CD8-positive, alpha-beta memory T cell (primary cell): ENCODE results near the gene NCF4. TPM values are rescaled to one million over a fixed set of nuclear protein-coding genes. Genes with fewer than 3 reads are reported as not detected.

ENCODE experiments used
- CTCF ChIA-PET: fragments of 350-600 bp; sonication (Branson Sonifier 250); formaldehyde crosslinking; loops from one replicate; lab custom pipeline; 2021; ENCODE audit warnings: antibody characterized with exemption; lab: Charles Lee
- POLR2A ChIA-PET: fragments of 350-600 bp; sonication (Branson Sonifier 250); formaldehyde crosslinking; loops from one replicate; lab custom pipeline; 2021; ENCODE audit warnings: antibody characterized with exemption; lab: Charles Lee
- DNase-seq, 5 donors: peaks; one replicate each; pipeline versions ENCODE4 v3.0.0 to v3.0.0-alpha.2; 2020 to 2022; ENCODE audit warnings: mixed read lengths in 1 of 5
- H3K27ac ChIP-seq: one replicate; pipeline ENCODE4 v1.7.0; 2013; ENCODE audit warnings: low read depth, mild to moderate bottlenecking, low read length, moderate library complexity
- H3K27me3 ChIP-seq: 2 replicates; pipeline ENCODE4 v1.7.0; 2013; ENCODE audit warnings: low read length, mild to moderate bottlenecking; ENCODE audit not compliant: insufficient read depth, poor library complexity, severe bottlenecking
- H3K36me3 ChIP-seq: 2 replicates; pipeline ENCODE4 v1.7.0; 2013; ENCODE audit warnings: mild to moderate bottlenecking, low read length, moderate library complexity; ENCODE audit not compliant: insufficient read depth
- H3K4me1 ChIP-seq: 2 replicates; pipeline ENCODE4 v1.7.0; 2013; ENCODE audit warnings: mild to moderate bottlenecking, low read length, moderate library complexity; ENCODE audit not compliant: insufficient read depth
- H3K4me3 ChIP-seq: 2 replicates; pipeline ENCODE4 v1.7.0; 2013; ENCODE audit warnings: mild to moderate bottlenecking, low read length
- H3K9me3 ChIP-seq: 2 replicates; pipeline ENCODE4 v1.7.0; 2013; ENCODE audit warnings: mild to moderate bottlenecking, low read length
- H3K27ac Mint-ChIP-seq, 8 donors: one replicate each; pipeline ENCODE4 v1.8.0; 2020 to 2021; ENCODE audit warnings: mixed read lengths in 8 of 8, mild to moderate bottlenecking in 6 of 8, inconsistent platforms in 3 of 8, moderate library complexity in 3 of 8
- H3K27me3 Mint-ChIP-seq, 2 donors: one replicate each; pipeline ENCODE4 v1.8.0; 2020 to 2021; ENCODE audit warnings: mixed read lengths in 2 of 2, mild to moderate bottlenecking in 1 of 2, moderate library complexity in 1 of 2
- H3K36me3 Mint-ChIP-seq, 3 donors: one replicate each; pipeline ENCODE4 v1.8.0; 2020 to 2021; ENCODE audit warnings: mixed read lengths in 3 of 3, inconsistent platforms in 1 of 3, mild to moderate bottlenecking in 1 of 3
- H3K4me1 Mint-ChIP-seq, 3 donors: one replicate each; pipeline ENCODE4 v1.8.0; 2020 to 2021; ENCODE audit warnings: mixed read lengths in 3 of 3, inconsistent platforms in 1 of 3, mild to moderate bottlenecking in 1 of 3
- H3K4me3 Mint-ChIP-seq, 7 donors: one replicate each; pipeline ENCODE4 v1.8.0; 2020 to 2021; ENCODE audit warnings: mixed read lengths in 7 of 7, mild to moderate bottlenecking in 6 of 7, moderate library complexity in 4 of 7, inconsistent platforms in 2 of 7
- H3K9me3 Mint-ChIP-seq, 5 donors: one replicate each; pipeline ENCODE4 v1.8.0; 2020 to 2022; ENCODE audit warnings: mixed read lengths in 5 of 5, mild to moderate bottlenecking in 3 of 5, moderate library complexity in 2 of 5, inconsistent platforms in 1 of 5
- polyA plus RNA-seq: library from polyadenylated mRNA; unstranded; fragments of 300-500 nt; fragmentation: Illumina TruSeq; gene quantifications from one replicate; pipeline ENCODE4 v1.2.3, GENCODE V29; 2021
- total RNA-seq, 2 experiments: library from RNA; stranded (reverse); gene quantifications; one replicate each; pipeline ENCODE4 v1.2.3, GENCODE V29; 2021

NCF4 gene
- total and polyA plus RNA-seq, 3 experiments from 2014 or later: 5.1 to 6.8 (median 6.6) TPM

DNA sequence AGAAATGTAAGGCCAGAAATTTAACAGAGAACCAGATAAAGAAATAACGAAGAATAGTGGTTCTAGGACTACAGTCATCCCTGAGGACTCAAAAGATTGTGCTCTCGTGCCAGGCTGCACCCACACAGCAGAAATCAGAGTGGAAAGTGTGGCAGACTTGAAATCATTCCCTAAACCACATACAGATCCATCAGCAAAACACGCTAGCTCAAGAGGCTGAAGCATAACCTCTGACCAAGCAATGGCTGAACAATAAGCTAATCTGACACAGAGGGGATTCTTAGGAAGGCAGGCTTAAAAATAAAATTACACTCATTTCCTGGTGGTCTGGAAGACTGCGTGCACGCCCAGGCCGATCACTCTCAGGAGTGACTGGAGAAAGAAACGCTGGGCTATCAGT lies 19.0 kb downstream of the NCF4 start:
- H3K9me3 ChIP-seq: no peaks in the 10 kb centered on the region
- H3K36me3 Mint-ChIP-seq: peaks cover 3 to 12% (median 9%) of the 10 kb centered on the region in 3 donors
- no peak overlapping the region for H3K27ac Mint-ChIP-seq

DNA sequence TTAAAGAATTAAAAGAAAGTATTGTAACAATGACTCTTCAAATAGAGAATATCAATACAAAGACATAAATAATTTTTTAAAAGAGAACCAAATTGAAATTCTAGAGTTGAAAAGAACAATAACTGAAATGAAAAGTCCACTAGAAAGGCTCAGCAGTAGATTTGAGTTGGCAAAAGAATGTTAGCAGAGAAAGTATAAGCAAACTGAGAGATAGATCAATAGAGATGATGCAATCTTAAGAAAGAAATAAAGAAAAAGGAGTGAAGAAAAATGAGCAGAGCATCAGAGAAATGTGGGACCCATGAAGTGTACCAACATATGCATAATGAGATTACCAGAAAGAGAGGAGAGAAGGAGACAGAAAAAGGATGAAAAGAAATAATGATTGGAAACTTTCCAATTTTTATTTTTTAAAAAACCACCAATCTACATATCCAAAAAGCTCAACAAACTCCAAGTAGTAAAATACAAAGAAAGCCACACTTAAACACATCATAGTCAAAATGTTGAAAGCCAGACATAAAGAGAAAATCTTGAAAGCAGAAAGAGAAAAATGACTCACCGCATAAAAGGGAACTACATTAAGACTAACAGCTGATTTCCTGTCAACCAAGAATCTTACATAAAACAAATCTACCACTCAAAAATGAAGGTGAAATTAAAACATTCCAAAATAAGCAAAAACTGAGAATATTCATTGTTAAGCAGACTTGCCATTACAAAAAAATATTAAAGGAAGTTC lies 20.9 kb downstream of the NCF4 start:
- ChIA-PET CTCF (no interaction called here), POLR2A (no interaction called here)

More for the DNA sequence above, 19.0 kb downstream of the NCF4 start:
- H3K4me1 Mint-ChIP-seq: peaks cover 0 to 4% (median 0%) of the 10 kb centered on the region in 3 donors
- peaks cover 12 to 43% (median 40%) of the 10 kb centered on the region in 5 donors for H3K9me3 Mint-ChIP-seq
- Histone ChIP-seq H3K4me3 (no peak overlapping the region), H3K4me1 (no peaks in the 10 kb centered on the region), H3K36me3 (no peaks in the 10 kb centered on the region), H3K27me3 (no peaks in the 10 kb centered on the region), H3K27ac (no peak overlapping the region)
- no peak for DNase-seq
- CTCF ChIA-PET: interaction anchor here (1.2 kb wide), 1 partner anchor 98 kb away, joined by 3 read pairs; no protein-coding TSS in a partner anchor
- peaks cover 19 to 40% of the 10 kb centered on the region in 2 donors for H3K27me3 Mint-ChIP-seq
- POLR2A ChIA-PET: no interaction called here
- no peak overlapping the region for H3K4me3 Mint-ChIP-seq

DNA sequence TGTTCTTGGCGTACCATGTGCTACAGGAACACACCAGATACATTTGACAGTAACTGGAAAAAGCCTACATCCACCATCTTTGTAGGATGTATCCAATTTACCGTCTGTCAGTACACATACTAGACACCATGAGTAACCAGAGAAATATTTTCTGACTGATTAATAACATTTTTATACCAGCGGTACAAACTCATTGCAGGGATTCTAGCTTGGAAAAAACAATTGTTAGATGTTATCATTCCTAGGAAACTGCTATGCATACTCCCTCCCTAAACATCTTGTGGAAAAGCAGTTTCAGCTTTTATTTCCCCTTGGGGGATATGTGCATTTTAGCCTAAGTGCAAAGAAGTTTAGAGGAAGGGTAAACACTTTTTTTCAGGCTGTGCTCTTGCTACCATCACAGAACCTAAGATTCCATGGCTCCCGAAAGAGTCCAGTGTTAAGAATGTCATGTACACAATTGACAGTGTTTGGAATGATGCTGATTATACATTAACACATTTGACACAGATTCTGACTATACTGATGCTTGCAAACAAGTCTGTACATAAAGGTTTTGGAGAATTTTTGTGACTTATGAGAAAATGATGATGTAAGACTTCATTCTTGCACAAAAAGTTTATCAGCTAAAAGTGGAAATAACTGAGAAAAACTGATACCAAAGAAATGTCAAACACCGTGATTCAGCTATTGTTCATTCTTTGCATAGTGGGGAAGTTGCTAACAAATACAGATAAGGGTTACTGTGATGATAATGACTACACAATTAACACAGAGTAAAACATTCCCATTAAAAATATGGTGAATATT lies 23.7 kb downstream of the NCF4 start:
- Histone ChIP-seq H3K4me3 (no peak overlapping the region), H3K4me1 (no peaks in the 10 kb centered on the region), H3K27me3 (peaks cover 3% of the 10 kb centered on the region), H3K9me3 (no peaks in the 10 kb centered on the region), H3K36me3 (no peaks in the 10 kb centered on the region), H3K27ac (no peak overlapping the region)
- Mint-ChIP-seq H3K27me3 (peaks cover 18 to 47% of the 10 kb centered on the region in 2 donors), H3K27ac (no peak overlapping the region), H3K9me3 (peaks cover 12 to 41% (median 38%) of the 10 kb centered on the region in 5 donors), H3K4me3 (no peak overlapping the region), H3K36me3 (peaks cover 0 to 7% (median 3%) of the 10 kb centered on the region in 3 donors), H3K4me1 (peaks cover 4 to 10% (median 5%) of the 10 kb centered on the region in 3 donors)
- CTCF ChIA-PET: interaction anchor here (1.1 kb wide), 1 partner anchor 28 kb away, joined by 3 read pairs; no protein-coding TSS in a partner anchor
- no peak for DNase-seq
- POLR2A ChIA-PET: no interaction called here

More for the DNA sequence above, 20.9 kb downstream of the NCF4 start:
- Mint-ChIP-seq H3K4me1 (peaks cover 0 to 4% (median 0%) of the 10 kb centered on the region in 3 donors), H3K9me3 (peaks cover 12 to 43% (median 40%) of the 10 kb centered on the region in 5 donors), H3K4me3 (no peak overlapping the region), H3K27ac (peak overlapping the region in 1 of 8 donors; percentile 78), H3K27me3 (peaks cover 22 to 46% of the 10 kb centered on the region in 2 donors), H3K36me3 (peaks cover under 1 to 9% (median 3%) of the 10 kb centered on the region in 3 donors)
- H3K4me3 ChIP-seq: no peak overlapping the region
- H3K4me1 ChIP-seq: no peaks in the 10 kb centered on the region
- no peaks in the 10 kb centered on the region for H3K36me3 ChIP-seq
- no peak overlapping the region for H3K27ac ChIP-seq
- peak in 1 of 5 donors; percentile 10 for DNase-seq
- no peaks in the 10 kb centered on the region for H3K9me3 ChIP-seq
- H3K27me3 ChIP-seq: no peaks in the 10 kb centered on the region

DNA sequence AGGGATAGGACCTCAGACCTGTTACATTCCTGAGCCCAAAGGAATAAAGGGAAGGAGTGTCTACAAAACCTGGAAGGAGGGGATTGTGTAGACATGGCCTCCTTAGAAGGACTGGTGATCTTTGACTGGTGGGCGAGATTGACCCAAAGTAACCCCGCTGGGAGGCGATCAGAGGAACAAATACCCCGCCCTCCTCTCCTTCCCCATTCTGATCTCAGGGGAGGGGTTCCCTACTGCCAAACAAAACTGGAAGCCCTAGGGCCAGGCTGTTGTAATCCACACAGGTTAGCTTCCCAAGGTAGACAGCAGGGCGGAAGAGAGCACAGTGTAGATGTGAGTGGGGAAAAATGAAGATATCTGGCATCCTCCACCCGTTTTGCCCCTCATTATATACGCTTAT lies 24.7 kb downstream of the NCF4 start:
- H3K4me3 Mint-ChIP-seq: no peak overlapping the region

DNA sequence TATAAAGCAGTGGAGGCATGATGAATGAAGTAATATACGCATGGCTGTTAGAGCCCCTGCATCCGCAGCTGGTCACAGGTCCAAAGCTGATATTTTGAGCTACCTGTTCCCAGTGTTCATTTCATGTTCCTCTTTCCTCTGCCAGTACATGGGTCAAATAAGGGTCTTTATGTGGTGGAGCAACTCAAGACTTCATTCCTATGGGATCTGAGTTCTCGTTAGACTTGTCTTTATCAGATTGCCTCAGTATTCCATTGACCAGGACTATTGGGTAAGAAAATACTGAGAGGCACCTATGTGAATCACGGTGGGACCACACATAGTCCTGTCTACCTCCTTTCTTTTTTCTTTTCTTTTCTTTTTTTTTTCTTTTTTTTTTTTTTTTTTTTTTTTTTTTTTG lies 25.2 kb downstream of the NCF4 start:
- Mint-ChIP-seq H3K9me3 (peaks cover 11 to 27% (median 24%) of the 10 kb centered on the region in 5 donors), H3K27me3 (peaks cover 14 to 47% of the 10 kb centered on the region in 2 donors), H3K4me3 (no peak overlapping the region), H3K4me1 (peaks cover 4 to 10% (median 5%) of the 10 kb centered on the region in 3 donors), H3K36me3 (peaks cover 0 to 7% (median 0%) of the 10 kb centered on the region in 3 donors), H3K27ac (no peak overlapping the region)
- H3K27me3 ChIP-seq: peaks cover 3% of the 10 kb centered on the region
- no peak for DNase-seq
- no peaks in the 10 kb centered on the region for H3K36me3 ChIP-seq
- CTCF ChIA-PET: interaction anchor here (2.6 kb wide), 1 partner anchor 30 kb away, joined by 10 read pairs; no protein-coding TSS in a partner anchor
- no peaks in the 10 kb centered on the region for H3K4me1 ChIP-seq
- no peak overlapping the region for H3K27ac ChIP-seq
- H3K4me3 ChIP-seq: no peak overlapping the region
- H3K9me3 ChIP-seq: no peaks in the 10 kb centered on the region
- POLR2A ChIA-PET: interaction anchor here (0.6 kb wide), 1 partner anchor 68 kb away, joined by 6 read pairs; no protein-coding TSS in a partner anchor

More for the DNA sequence above, 24.7 kb downstream of the NCF4 start:
- Mint-ChIP-seq H3K9me3 (peaks cover 12 to 32% (median 29%) of the 10 kb centered on the region in 5 donors), H3K27me3 (peaks cover 18 to 47% of the 10 kb centered on the region in 2 donors), H3K27ac (no peak overlapping the region), H3K36me3 (peaks cover 0 to 7% (median 3%) of the 10 kb centered on the region in 3 donors), H3K4me1 (peaks cover 4 to 10% (median 5%) of the 10 kb centered on the region in 3 donors)
- H3K9me3 ChIP-seq: no peaks in the 10 kb centered on the region
- no peak overlapping the region for H3K27ac ChIP-seq
- POLR2A ChIA-PET: no interaction called here
- H3K36me3 ChIP-seq: no peaks in the 10 kb centered on the region
- no peak for DNase-seq
- H3K4me3 ChIP-seq: no peak overlapping the region
- peaks cover 3% of the 10 kb centered on the region for H3K27me3 ChIP-seq
- no peaks in the 10 kb centered on the region for H3K4me1 ChIP-seq
- CTCF ChIA-PET: no interaction called here

DNA sequence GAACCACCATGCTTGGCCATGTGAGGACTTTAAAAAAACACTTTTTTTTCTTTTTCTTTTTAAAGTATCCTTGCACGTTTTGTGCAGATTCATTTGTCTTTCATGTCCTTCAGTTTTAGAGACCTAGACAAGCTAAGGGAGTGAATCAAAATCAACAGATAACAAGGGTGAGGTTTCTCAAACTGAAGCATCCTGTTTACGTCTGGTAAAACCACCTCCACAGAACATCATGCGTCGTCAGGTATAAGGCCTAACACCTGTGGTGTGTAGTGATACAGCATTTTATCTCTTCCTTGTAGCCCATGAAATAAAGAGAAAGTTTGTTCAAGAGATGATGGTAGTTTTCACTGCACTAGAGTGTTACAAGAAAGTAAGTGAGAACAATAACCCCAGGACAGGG lies 26.4 kb downstream of the NCF4 start:
- peaks cover 10 to 42% of the 10 kb centered on the region in 2 donors for H3K27me3 Mint-ChIP-seq
- peaks cover 4 to 6% (median 5%) of the 10 kb centered on the region in 3 donors for H3K4me1 Mint-ChIP-seq
- H3K27ac Mint-ChIP-seq: peak overlapping the region in 3 of 8 donors; percentile 40 to 74 (median 68)
- no peaks in the 10 kb centered on the region for H3K36me3 ChIP-seq
- H3K4me3 ChIP-seq: no peak overlapping the region
- ChIA-PET CTCF (interaction anchor here (2.6 kb wide), 1 partner anchor 31 kb away, joined by 10 read pairs; no protein-coding TSS in a partner anchor), POLR2A (no interaction called here)
- H3K4me1 ChIP-seq: no peaks in the 10 kb centered on the region
- H3K9me3 ChIP-seq: no peaks in the 10 kb centered on the region
- no peak overlapping the region for H3K27ac ChIP-seq
- no peaks in the 10 kb centered on the region for H3K36me3 Mint-ChIP-seq
- peaks cover 3% of the 10 kb centered on the region for H3K27me3 ChIP-seq
- no peak overlapping the region for H3K4me3 Mint-ChIP-seq
- peak in 1 of 5 donors; percentile 9 for DNase-seq
- H3K9me3 Mint-ChIP-seq: peaks cover 0 to 17% (median 12%) of the 10 kb centered on the region in 5 donors

DNA sequence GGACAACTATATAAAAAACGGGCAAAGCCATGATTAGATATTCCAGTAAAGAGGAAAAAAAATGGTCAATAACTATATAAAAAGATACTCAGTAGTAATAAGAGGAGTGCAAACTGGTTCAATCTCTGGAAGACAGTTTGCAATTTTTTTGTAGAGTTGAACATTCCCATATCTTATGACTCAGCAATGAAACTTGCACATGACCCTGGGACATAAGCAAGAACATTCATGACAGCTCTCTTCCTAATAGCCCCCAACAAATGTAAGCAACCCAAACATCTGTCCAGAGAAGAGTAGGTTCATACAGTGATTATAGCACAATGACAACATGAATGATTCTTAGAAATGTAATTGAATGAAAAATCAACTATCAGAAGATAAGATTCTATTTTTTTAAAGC lies 30.8 kb downstream of the NCF4 start:
- POLR2A ChIA-PET: no interaction called here
- Mint-ChIP-seq H3K27me3 (peaks cover 0 to 14% of the 10 kb centered on the region in 2 donors), H3K9me3 (peaks cover 0 to 11% (median 8%) of the 10 kb centered on the region in 5 donors), H3K4me3 (no peak overlapping the region), H3K36me3 (peaks cover 0 to 7% (median 2%) of the 10 kb centered on the region in 3 donors), H3K4me1 (peaks cover 4 to 6% (median 5%) of the 10 kb centered on the region in 3 donors), H3K27ac (peak overlapping the region in 2 of 8 donors; percentile 28 to 51)
- H3K4me1 ChIP-seq: no peaks in the 10 kb centered on the region
- CTCF ChIA-PET: interaction anchor here (1.7 kb wide), 1 partner anchor 35 kb away, joined by 5 read pairs; no protein-coding TSS in a partner anchor
- H3K4me3 ChIP-seq: no peak overlapping the region
- no peaks in the 10 kb centered on the region for H3K9me3 ChIP-seq
- H3K36me3 ChIP-seq: no peaks in the 10 kb centered on the region
- H3K27ac ChIP-seq: no peak overlapping the region
- DNase-seq: no peak
- peaks cover 3% of the 10 kb centered on the region for H3K27me3 ChIP-seq
